ENCODE results near the gene LMX1B. TPM values are rescaled to one million over a fixed set of nuclear protein-coding genes. Genes with fewer than 3 reads are reported as not detected.
A peak's percentile ranks its signal among the peaks of the same experiment; 100 is the strongest.

LMX1B gene
- total RNA-seq (2014; rRNA removed) = 0.55 and 1.2 TPM in 2 replicates
- Bru-seq, nascent RNA = percentile 14 among the genes with signal in this experiment
- percentile 13 among the genes with signal in this experiment for BruChase-seq, experiment 1, labeled RNA remaining after a 6-hour chase
- percentile 9 among the genes with signal in this experiment for BruChase-seq, experiment 2, labeled RNA remaining after a 2-hour chase
- long read RNA-seq, partial matches to known transcripts = 0 of 1 reads
- long read RNA-seq, other reads (novel, unspliced or antisense) = 1 of 1 reads

DNA sequence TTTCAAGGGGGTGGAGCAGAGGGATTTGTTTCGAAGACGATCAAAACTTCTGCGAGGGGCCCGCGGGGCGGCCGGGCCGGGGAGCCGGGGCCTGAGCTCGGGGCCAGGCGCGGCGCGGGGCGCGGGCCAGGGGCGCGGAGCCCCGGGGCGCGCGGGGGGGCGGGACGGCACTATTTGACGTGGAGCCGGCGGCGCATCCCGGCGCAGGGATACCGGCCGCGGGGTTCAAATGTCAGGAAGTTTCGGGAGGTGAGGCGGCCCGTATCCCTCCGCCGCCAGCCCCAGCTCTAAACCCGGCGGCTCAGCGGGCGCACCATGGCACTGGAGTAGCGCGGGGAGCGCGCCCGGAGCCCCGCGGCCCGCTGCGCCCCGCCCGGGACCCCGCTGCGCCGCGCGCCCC is at the start of gene LMX1B:
LMX1B (plus strand) TSS at position 278 of the 400 bp plus-strand sequence. CDS start 522 bp downstream, outside the sequence.
- intact Hi-C loops (cut with micrococcal nuclease) = loop anchor here (5.0 kb wide), 1 partner anchor 169 kb away; no protein-coding TSS in a partner anchor
- ATAC-seq (no peak), DNase-seq (no peak)
- POLR2A ChIA-PET (ENCODE audit: unreplicated experiment) = no interaction called here
- H2AFZ ChIP-seq (ENCODE audit: low read length) = peak within 1 kb of the TSS; percentile 80
- no peaks in the 10 kb centered on the region for H3K9me3 ChIP-seq (ENCODE audit: low read length)
- H3K4me3 ChIP-seq (ENCODE audit: low read length) = peak within 1 kb of the TSS; percentile 59
- no peaks in the 10 kb centered on the region for H4K20me1 ChIP-seq (ENCODE audit: low read length)
- BruUV-seq (replicated peaks) = no TSS peak
- H3K4me1 ChIP-seq (ENCODE audit: insufficient read depth, low read length) = 0 out of 2 replicates have a peak, but pooled peaks cover 5% of the 10 kb centered on the region
- no peaks in the 10 kb centered on the region for H3K9me2 ChIP-seq (replicated peaks; ENCODE audit: low read length)
- no peaks in the 10 kb centered on the region for H3K36me3 ChIP-seq (ENCODE audit: low read depth, low read length)
- H3K9ac ChIP-seq (ENCODE audit: low read length) = no peak within 1 kb of the TSS
- H3K27me3 ChIP-seq (ENCODE audit: low read length) = peaks cover 35% of the 10 kb centered on the region
- H3K27ac ChIP-seq (ENCODE audit: low read length) = no peak within 1 kb of the TSS
- H3F3A ChIP-seq (ENCODE audit: low read length, unreplicated experiment) = no peaks in the 10 kb centered on the region
- CTCF ChIA-PET = no interaction called here
- no peaks in the 10 kb centered on the region for H3K79me2 ChIP-seq (ENCODE audit: low read length)
- peak within 1 kb of the TSS; percentile 73 for H3K4me2 ChIP-seq (ENCODE audit: low read length)
- TF ChIP-seq, protein P1, sequence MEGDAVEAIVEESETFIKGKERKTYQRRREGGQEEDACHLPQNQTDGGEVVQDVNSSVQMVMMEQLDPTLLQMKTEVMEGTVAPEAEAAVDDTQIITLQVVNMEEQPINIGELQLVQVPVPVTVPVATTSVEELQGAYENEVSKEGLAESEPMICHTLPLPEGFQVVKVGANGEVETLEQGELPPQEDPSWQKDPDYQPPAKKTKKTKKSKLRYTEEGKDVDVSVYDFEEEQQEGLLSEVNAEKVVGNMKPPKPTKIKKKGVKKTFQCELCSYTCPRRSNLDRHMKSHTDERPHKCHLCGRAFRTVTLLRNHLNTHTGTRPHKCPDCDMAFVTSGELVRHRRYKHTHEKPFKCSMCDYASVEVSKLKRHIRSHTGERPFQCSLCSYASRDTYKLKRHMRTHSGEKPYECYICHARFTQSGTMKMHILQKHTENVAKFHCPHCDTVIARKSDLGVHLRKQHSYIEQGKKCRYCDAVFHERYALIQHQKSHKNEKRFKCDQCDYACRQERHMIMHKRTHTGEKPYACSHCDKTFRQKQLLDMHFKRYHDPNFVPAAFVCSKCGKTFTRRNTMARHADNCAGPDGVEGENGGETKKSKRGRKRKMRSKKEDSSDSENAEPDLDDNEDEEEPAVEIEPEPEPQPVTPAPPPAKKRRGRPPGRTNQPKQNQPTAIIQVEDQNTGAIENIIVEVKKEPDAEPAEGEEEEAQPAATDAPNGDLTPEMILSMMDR (conservative IDR thresholded peaks at IDR 0.05; ENCODE audit: low read depth, low read length) = no peak
- no peak for TF ChIP-seq EZH2phosphoT487 (IDR thresholded peaks at IDR 0.05; ENCODE audit: borderline replicate concordance, low read length)
- TF ChIP-seq EZH2 (IDR thresholded peaks at IDR 0.05; ENCODE audit: low read length, unreplicated experiment) = no peak

DNA sequence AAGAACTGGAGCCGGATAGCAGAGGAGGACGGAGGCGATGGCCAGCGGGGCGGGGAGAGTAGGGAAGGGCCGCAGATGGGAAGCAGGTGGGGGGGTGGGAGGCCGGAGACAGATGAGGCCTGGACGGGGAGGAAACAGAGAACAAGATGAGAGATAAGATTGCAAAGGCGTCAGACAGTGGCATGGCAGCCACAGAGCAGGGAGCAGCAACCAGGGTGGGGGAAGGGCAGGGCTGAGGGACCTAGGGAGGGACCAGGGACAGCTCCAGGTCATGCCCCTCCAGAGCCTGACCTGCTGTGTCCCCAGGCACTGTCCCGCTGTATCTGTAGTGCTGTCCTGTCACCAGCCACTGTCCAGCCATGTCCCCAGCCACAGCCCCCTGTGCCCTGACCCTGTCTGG is 49.6 kb upstream of the LMX1B start:
- BruUV-seq (replicated peaks) = no TSS peak
- ChIA-PET CTCF (no interaction called here), POLR2A (ENCODE audit: unreplicated experiment) (no interaction called here)
- Histone ChIP-seq H3K4me2 (ENCODE audit: low read length) (no peak overlapping the region), H3K4me1 (ENCODE audit: insufficient read depth, low read length) (0 out of 2 replicates have a peak, but pooled peaks cover 4% of the 10 kb centered on the region), H2AFZ (ENCODE audit: low read length) (no peak overlapping the region), H3K27me3 (ENCODE audit: low read length) (peaks cover 30% of the 10 kb centered on the region), H3K36me3 (ENCODE audit: low read depth, low read length) (no peaks in the 10 kb centered on the region), H3K9me2 (replicated peaks; ENCODE audit: low read length) (no peaks in the 10 kb centered on the region), H3K4me3 (ENCODE audit: low read length) (no peak overlapping the region), H3K79me2 (ENCODE audit: low read length) (no peaks in the 10 kb centered on the region), H3K9me3 (ENCODE audit: low read length) (no peaks in the 10 kb centered on the region), H3K9ac (ENCODE audit: low read length) (no peak overlapping the region), H4K20me1 (ENCODE audit: low read length) (no peaks in the 10 kb centered on the region), H3F3A (ENCODE audit: low read length, unreplicated experiment) (no peaks in the 10 kb centered on the region), H3K27ac (ENCODE audit: low read length) (no peak overlapping the region)
- TF ChIP-seq, protein P1 (conservative IDR thresholded peaks at IDR 0.05; ENCODE audit: low read depth, low read length) = no peak
- no peak for TF ChIP-seq EZH2 (IDR thresholded peaks at IDR 0.05; ENCODE audit: low read length, unreplicated experiment)
- DNase-seq (no peak), ATAC-seq (no peak)
- intact Hi-C loops (cut with micrococcal nuclease) = no loop called here

DNA sequence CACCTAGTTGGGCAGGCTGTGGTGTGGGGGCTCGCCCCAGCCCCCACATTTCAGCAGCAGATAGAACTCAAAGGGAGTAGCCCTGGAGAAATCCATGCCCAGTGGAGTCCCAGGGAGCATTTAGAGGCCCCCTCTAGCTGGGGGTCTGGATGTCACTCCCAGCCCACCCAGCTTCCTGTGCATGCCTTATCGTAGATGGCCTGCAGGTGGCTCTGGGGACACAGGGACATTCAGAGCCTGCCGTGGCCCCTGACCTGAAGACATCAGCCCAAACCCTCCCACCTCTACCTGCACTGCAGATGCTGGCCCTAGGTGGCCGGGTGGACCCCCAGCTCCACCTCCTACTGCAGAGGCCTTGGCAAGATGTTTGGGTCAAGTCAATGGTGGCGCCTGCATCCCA is 49.0 kb upstream of the LMX1B start:
- Histone ChIP-seq H2AFZ (ENCODE audit: low read length) (no peak overlapping the region), H3K79me2 (ENCODE audit: low read length) (no peaks in the 10 kb centered on the region), H3K9ac (ENCODE audit: low read length) (no peak overlapping the region), H3K27me3 (ENCODE audit: low read length) (peaks cover 26% of the 10 kb centered on the region), H3K27ac (ENCODE audit: low read length) (no peak overlapping the region), H3K4me2 (ENCODE audit: low read length) (no peak overlapping the region), H3K36me3 (ENCODE audit: low read depth, low read length) (no peaks in the 10 kb centered on the region), H3K4me1 (ENCODE audit: insufficient read depth, low read length) (0 out of 2 replicates have a peak, but pooled peaks cover 8% of the 10 kb centered on the region), H3K4me3 (ENCODE audit: low read length) (no peak overlapping the region), H4K20me1 (ENCODE audit: low read length) (no peaks in the 10 kb centered on the region), H3K9me2 (replicated peaks; ENCODE audit: low read length) (no peaks in the 10 kb centered on the region), H3F3A (ENCODE audit: low read length, unreplicated experiment) (no peaks in the 10 kb centered on the region), H3K9me3 (ENCODE audit: low read length) (no peaks in the 10 kb centered on the region)
- DNase-seq (no peak), ATAC-seq (no peak)
- TF ChIP-seq EZH2 (IDR thresholded peaks at IDR 0.05; ENCODE audit: low read length, unreplicated experiment) = no peak
- TF ChIP-seq, protein P1 (conservative IDR thresholded peaks at IDR 0.05; ENCODE audit: low read depth, low read length) = peak; percentile 37
- intact Hi-C loops (cut with micrococcal nuclease) = no loop called here
- BruUV-seq (replicated peaks) = no TSS peak
- ChIA-PET CTCF (no interaction called here), POLR2A (ENCODE audit: unreplicated experiment) (no interaction called here)
